SK-N-SH (cell line): ENCODE measurements around the gene USO1. TPM values are rescaled to one million over a fixed set of nuclear protein-coding genes. Genes with fewer than 3 reads are reported as not detected.
A peak's percentile ranks its signal among the peaks of the same experiment; 100 is the strongest.

Source experiments
- CTCF ChIA-PET: fragments of 300-600, 350-600 bp; formaldehyde crosslinking; extraction: SDS; loops from one replicate; lab custom pipeline; 2021; lab: Yijun Ruan, JAX
- POLR2A ChIA-PET: fragments of 350-600 bp; sonication (Branson Sonifier 250); formaldehyde crosslinking; extraction: SDS; loops from one replicate; lab custom pipeline; 2020; ENCODE audit warnings: antibody characterized with exemption, inconsistent platforms; lab: Yijun Ruan, JAX
- DNase-seq: peaks from one replicate; pipeline ENCODE4 v3.0.0; 2012
- H2AFZ ChIP-seq: fragments of 200-600 bp; sonication (generic); 2 replicates; pipeline ENCODE4 v1.8.1; 2016; ENCODE audit warnings: antibody characterized with exemption, mild to moderate bottlenecking, low read depth
- H3F3A ChIP-seq: fragments of 200-600 bp; sonication (generic); replicated peaks from 2 replicates; pipeline ENCODE3; 2016; ENCODE audit warnings: antibody characterized with exemption, mild to moderate bottlenecking; ENCODE audit not compliant: insufficient read depth
- H3K27ac ChIP-seq, 2 experiments: fragments of 200-500 bp in 1 of 2; fragments of 200-600 bp in 1 of 2; sonication (Bioruptor generic) in 1 of 2; sonication (generic), shearing (Covaris generic) in 1 of 2; 2 replicates each; pipeline versions ENCODE4 v1.5.1 to v1.6.1; 2014 to 2016; ENCODE audit warnings: low read depth in 2 of 2, inconsistent platforms in 1 of 2, low read length in 1 of 2, mild to moderate bottlenecking in 1 of 2, mixed read lengths in 1 of 2
- H3K27me3 ChIP-seq: fragments of 200-600 bp; sonication (generic), shearing (Covaris generic); 2 replicates; pipeline ENCODE4 v1.6.1; 2016; ENCODE audit warnings: mixed run types; ENCODE audit not compliant: insufficient read depth
- H3K36me3 ChIP-seq, 2 experiments: fragments of 200-500 bp in 1 of 2; fragments of 200-600 bp in 1 of 2; sonication (Bioruptor generic) in 1 of 2; sonication (generic) in 1 of 2; replicated peaks in 1 of 2; 2 replicates each; pipeline versions ENCODE3 to v1.5.1; 2014 to 2016; ENCODE audit warnings: low read length in 1 of 2, mild to moderate bottlenecking in 1 of 2; ENCODE audit not compliant: insufficient read depth in 2 of 2, control insufficient read depth in 1 of 2
- H3K4me1 ChIP-seq, 2 experiments: fragments of 200-500 bp in 1 of 2; fragments of 200-600 bp in 1 of 2; sonication (Bioruptor generic) in 1 of 2; sonication (generic), shearing (Covaris generic) in 1 of 2; 2 replicates each; pipeline versions ENCODE4 v1.5.1 to v1.6.1; 2014 to 2016; ENCODE audit warnings: low read depth in 1 of 2, low read length in 1 of 2, mixed run types in 1 of 2; ENCODE audit not compliant: insufficient read depth in 2 of 2, control insufficient read depth in 1 of 2
- H3K4me2 ChIP-seq: fragments of 200-600 bp; sonication (generic), shearing (Covaris generic); 2 replicates; pipeline ENCODE4 v1.6.1; 2017; ENCODE audit warnings: mixed run types
- H3K4me3 ChIP-seq, 2 experiments: fragments of 200-500 bp in 1 of 2; fragments of 200-600 bp in 1 of 2; sonication (Bioruptor generic) in 1 of 2; sonication (generic), shearing (Covaris generic) in 1 of 2; 2 replicates each; pipeline versions ENCODE4 v1.5.1 to v1.8.1; 2014 to 2016; ENCODE audit warnings: low read depth in 2 of 2, inconsistent platforms in 1 of 2, low read length in 1 of 2, mild to moderate bottlenecking in 1 of 2, mixed read lengths in 1 of 2, moderate library complexity in 1 of 2
- H3K79me2 ChIP-seq: fragments of 200-600 bp; sonication (generic); 2 replicates; pipeline ENCODE4 v1.8.1; 2017; ENCODE audit warnings: mild to moderate bottlenecking; ENCODE audit not compliant: insufficient read depth
- H3K9ac ChIP-seq: fragments of 200-600 bp; sonication (generic); 2 replicates; pipeline ENCODE4 v1.6.1; 2017; ENCODE audit warnings: mixed run types
- H3K9me2 ChIP-seq: fragments of 200-600 bp; sonication (generic); 2 replicates; pipeline ENCODE4 v1.6.1; 2017; ENCODE audit warnings: mixed run types
- H3K9me3 ChIP-seq: fragments of 200-600 bp; sonication (generic); 2 replicates; pipeline ENCODE4 v1.6.1; 2017; ENCODE audit warnings: mixed run types, mild to moderate bottlenecking, moderate library complexity
- H4K20me1 ChIP-seq: fragments of 200-600 bp; sonication (generic); 2 replicates; pipeline ENCODE4 v1.6.1; 2017; ENCODE audit warnings: mild to moderate bottlenecking, mixed run types; ENCODE audit not compliant: insufficient read depth
- EP300 ChIP-seq, 2 experiments: IDR thresholded peaks; 2 replicates each; pipeline versions ENCODE4 v1.4.0 to v1.6.1; 2012; ENCODE audit warnings: borderline replicate concordance in 1 of 2, low read depth in 1 of 2, low read length in 1 of 2
- FOSL2 ChIP-seq: IDR thresholded peaks from 2 replicates; pipeline ENCODE4 v1.4.0; 2012; ENCODE audit warnings: low read depth, mild to moderate bottlenecking, moderate library complexity, borderline replicate concordance
- FOXM1 ChIP-seq: IDR thresholded peaks from 2 replicates; pipeline ENCODE4 v1.4.0; 2012; ENCODE audit warnings: low read depth, mild to moderate bottlenecking
- GABPA ChIP-seq: IDR thresholded peaks from 2 replicates; pipeline ENCODE4 v1.4.0; 2012; ENCODE audit warnings: low read depth, mild to moderate bottlenecking
- MXI1 ChIP-seq: IDR thresholded peaks from 2 replicates; pipeline ENCODE4 v1.6.1; 2012; ENCODE audit warnings: mild to moderate bottlenecking, low read depth, low read length, improper control_type of control experiment
- NFIC ChIP-seq: IDR thresholded peaks from 2 replicates; pipeline ENCODE4 v1.4.0; 2012; ENCODE audit warnings: borderline replicate concordance
- NRF1 ChIP-seq: IDR thresholded peaks from 2 replicates; pipeline ENCODE4 v1.6.1; 2012; ENCODE audit warnings: low read depth, mild to moderate bottlenecking, low read length
- POLR2AphosphoS5 ChIP-seq: IDR thresholded peaks from 2 replicates; pipeline ENCODE4 v1.6.1; 2012; ENCODE audit warnings: low read depth, low read length
- RAD21 ChIP-seq: IDR thresholded peaks from 2 replicates; pipeline ENCODE4 v1.6.1; 2012; ENCODE audit warnings: mild to moderate bottlenecking, low read length
- RCOR1 ChIP-seq: fragments of 150-350 bp; IDR thresholded peaks from 2 replicates; pipeline ENCODE4 v1.6.1; 2017; ENCODE audit warnings: antibody characterized with exemption, low read length
- SIN3A ChIP-seq: IDR thresholded peaks from 2 replicates; pipeline ENCODE4 v1.6.1; 2012; ENCODE audit warnings: low read depth, mild to moderate bottlenecking, low read length, moderate library complexity, borderline replicate concordance
- TAF1 ChIP-seq: IDR thresholded peaks from 2 replicates; pipeline ENCODE4 v1.6.1; 2012; ENCODE audit warnings: low read depth, mild to moderate bottlenecking, low read length, moderate library complexity, borderline replicate concordance
- TCF12 ChIP-seq: IDR thresholded peaks from 2 replicates; pipeline ENCODE4 v1.4.0; 2012
- YY1 ChIP-seq: IDR thresholded peaks from 2 replicates; pipeline ENCODE4 v1.4.0; 2012; ENCODE audit warnings: low read depth, mild to moderate bottlenecking
- WGBS: methylation state at CpG from one replicate; pipeline ENCODE4 v1.1.6; 2017; ENCODE audit warnings: low lambda C conversion rate; 5-methylcytosine and 5-hydroxymethylcytosine counted together
- polyA plus RNA-seq, 3 experiments: library from polyadenylated mRNA; depleted of rRNA; stranded (reverse); fragments of >200 nt; gene quantifications; 2 replicates each; pipeline ENCODE4 v1.2.3, GENCODE V29; 2012
- TF ChIP-seq, protein P1 (sequence below): IDR thresholded peaks from 2 replicates; pipeline ENCODE4; 2012
- TF ChIP-seq, protein P2 (sequence below): fragments of 150-350 bp; IDR thresholded peaks from 2 replicates; pipeline ENCODE4 v1.6.1; 2017; ENCODE audit warnings: antibody characterized with exemption, low read length, low read depth, borderline replicate concordance
- TF ChIP-seq, protein P3 (sequence below): fragments of 150-350 bp; IDR thresholded peaks from 2 replicates; pipeline ENCODE4 v1.6.1; 2016; ENCODE audit warnings: mild to moderate bottlenecking, low read depth, low read length
- TF ChIP-seq, protein P4 (sequence below): fragments of 200-600 bp; sonication (generic); IDR thresholded peaks from 2 replicates; pipeline ENCODE4 v1.6.1; 2017; ENCODE audit warnings: antibody characterized with exemption, mild to moderate bottlenecking, moderate library complexity
- TF ChIP-seq, protein P5 (sequence below): IDR thresholded peaks from 2 replicates; pipeline ENCODE4 v1.4.0; 2012; ENCODE audit warnings: low read depth, borderline replicate concordance
- TF ChIP-seq, protein P6 (sequence below): IDR thresholded peaks from 2 replicates; pipeline ENCODE4 v1.4.0; 2012; ENCODE audit warnings: low read depth

USO1 gene
- polyA plus RNA-seq, 1 of the 3 experiments (the other 2 are of a cell fraction): 25.6 TPM

DNA sequence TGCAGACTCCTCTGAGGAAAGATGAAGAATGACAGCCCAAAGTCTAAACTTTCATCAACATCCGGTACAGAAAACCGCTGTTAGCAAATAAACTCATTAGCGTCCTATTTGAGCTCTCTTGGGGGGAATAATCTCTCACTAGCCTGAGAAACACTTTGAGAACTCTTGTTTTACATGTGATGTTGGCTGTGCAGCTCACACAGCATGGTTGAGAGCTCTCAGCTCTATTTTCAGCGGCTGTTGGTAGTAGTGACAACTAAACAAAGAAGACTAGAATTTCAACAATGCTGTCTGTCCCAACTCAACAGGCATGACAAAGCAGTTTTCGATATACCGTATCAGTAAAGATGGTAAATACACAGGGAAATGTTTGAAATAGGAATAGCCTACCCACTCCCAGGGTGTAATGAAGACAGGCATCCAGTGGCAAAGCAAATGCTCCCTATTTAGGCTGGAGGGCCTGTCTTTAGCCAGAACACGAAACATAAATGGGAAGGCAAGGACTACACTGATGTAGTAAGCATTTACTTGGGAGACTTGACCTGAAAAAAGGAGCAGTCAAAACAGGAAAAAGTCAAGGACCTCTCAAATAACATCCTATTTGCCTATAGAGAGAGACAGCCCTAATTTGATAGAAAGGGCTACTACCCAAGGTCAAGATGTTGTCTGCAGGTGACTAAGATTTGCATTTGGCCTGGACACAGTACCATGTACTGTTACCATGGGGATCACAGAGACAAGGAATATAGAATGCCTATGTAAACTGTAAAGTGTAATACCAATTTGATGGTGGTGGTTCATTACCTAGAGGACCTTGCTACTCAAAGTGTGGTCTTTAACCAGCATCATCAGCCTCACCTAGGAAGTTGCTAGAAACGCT lies 117.5 kb downstream of the USO1 start:
- no peak for DNase-seq
- no peaks in the 10 kb centered on the region for H3F3A ChIP-seq
- H3K4me1 ChIP-seq: no peaks in the 10 kb centered on the region
- TF ChIP-seq, protein P1, sequence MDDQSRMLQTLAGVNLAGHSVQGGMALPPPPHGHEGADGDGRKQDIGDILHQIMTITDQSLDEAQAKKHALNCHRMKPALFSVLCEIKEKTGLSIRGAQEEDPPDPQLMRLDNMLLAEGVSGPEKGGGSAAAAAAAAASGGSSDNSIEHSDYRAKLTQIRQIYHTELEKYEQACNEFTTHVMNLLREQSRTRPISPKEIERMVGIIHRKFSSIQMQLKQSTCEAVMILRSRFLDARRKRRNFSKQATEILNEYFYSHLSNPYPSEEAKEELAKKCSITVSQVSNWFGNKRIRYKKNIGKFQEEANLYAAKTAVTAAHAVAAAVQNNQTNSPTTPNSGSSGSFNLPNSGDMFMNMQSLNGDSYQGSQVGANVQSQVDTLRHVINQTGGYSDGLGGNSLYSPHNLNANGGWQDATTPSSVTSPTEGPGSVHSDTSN: no peak
- no peak for TF ChIP-seq EP300 (IDR thresholded peaks at IDR 0.05; ENCODE audit: borderline replicate concordance in 1 of 2, low read depth in 1 of 2, low read length in 1 of 2)
- TF ChIP-seq MXI1: no peak
- TF ChIP-seq POLR2AphosphoS5: no peak
- TF ChIP-seq NFIC: no peak
- TF ChIP-seq, protein P2, sequence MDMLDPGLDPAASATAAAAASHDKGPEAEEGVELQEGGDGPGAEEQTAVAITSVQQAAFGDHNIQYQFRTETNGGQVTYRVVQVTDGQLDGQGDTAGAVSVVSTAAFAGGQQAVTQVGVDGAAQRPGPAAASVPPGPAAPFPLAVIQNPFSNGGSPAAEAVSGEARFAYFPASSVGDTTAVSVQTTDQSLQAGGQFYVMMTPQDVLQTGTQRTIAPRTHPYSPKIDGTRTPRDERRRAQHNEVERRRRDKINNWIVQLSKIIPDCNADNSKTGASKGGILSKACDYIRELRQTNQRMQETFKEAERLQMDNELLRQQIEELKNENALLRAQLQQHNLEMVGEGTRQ: no peak
- TF ChIP-seq, protein P3, sequence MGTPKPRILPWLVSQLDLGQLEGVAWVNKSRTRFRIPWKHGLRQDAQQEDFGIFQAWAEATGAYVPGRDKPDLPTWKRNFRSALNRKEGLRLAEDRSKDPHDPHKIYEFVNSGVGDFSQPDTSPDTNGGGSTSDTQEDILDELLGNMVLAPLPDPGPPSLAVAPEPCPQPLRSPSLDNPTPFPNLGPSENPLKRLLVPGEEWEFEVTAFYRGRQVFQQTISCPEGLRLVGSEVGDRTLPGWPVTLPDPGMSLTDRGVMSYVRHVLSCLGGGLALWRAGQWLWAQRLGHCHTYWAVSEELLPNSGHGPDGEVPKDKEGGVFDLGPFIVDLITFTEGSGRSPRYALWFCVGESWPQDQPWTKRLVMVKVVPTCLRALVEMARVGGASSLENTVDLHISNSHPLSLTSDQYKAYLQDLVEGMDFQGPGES: no peak
- TF ChIP-seq RAD21: no peak
- no peak for TF ChIP-seq NRF1
- no peaks in the 10 kb centered on the region for H3K79me2 ChIP-seq
- no peaks in the 10 kb centered on the region for H3K27me3 ChIP-seq
- H2AFZ ChIP-seq: 0 out of 2 replicates have a peak overlapping the region, but pooled peaks have one; percentile 35
- no peak overlapping the region for H3K27ac ChIP-seq
- H3K9ac ChIP-seq: no peak overlapping the region
- 85% methylated on average over 8 of the region's 8 CpGs for WGBS
- H3K9me3 ChIP-seq: no peaks in the 10 kb centered on the region
- H3K4me3 ChIP-seq: no peak overlapping the region
- ChIA-PET CTCF (no interaction called here), POLR2A (no interaction called here)
- no peak overlapping the region for H3K4me2 ChIP-seq
- no peaks in the 10 kb centered on the region for H4K20me1 ChIP-seq
- H3K9me2 ChIP-seq: no peaks in the 10 kb centered on the region
- no peaks in the 10 kb centered on the region for H3K36me3 ChIP-seq

DNA sequence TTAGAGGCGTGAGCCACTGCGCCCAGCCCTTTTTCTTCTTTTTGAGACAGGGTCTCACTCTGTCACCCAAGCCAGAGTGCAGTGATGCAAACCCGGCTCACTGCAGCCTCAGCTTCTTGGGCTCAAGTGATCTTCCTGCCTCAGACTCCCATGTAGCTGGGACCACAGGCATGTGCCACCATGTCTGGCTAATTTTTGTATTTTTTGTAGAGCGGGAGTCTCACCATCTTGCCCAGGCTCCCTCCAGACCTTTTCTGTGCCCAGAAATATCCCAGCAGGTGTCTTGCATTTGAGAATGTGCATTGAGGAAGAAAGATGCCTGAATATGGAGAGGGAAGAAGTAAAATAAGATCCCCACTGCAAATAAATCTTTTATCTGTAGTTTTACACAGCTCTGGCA lies 119.2 kb downstream of the USO1 start:
- no peaks in the 10 kb centered on the region for H3K9me3 ChIP-seq
- CTCF ChIA-PET: no interaction called here
- DNase-seq: no peak
- no peak overlapping the region; a peak in 1 of 4 replicates for H3K27ac ChIP-seq
- no peak overlapping the region for H3K9ac ChIP-seq
- H3K4me2 ChIP-seq: no peak overlapping the region
- H3K27me3 ChIP-seq: no peaks in the 10 kb centered on the region
- H3K4me3 ChIP-seq: no peak overlapping the region
- no peaks in the 10 kb centered on the region for H3K9me2 ChIP-seq
- no peaks in the 10 kb centered on the region for H3K36me3 ChIP-seq
- no peaks in the 10 kb centered on the region for H3F3A ChIP-seq
- peak overlapping the region; percentile 58; the same call in 1 of the 2 replicates for H2AFZ ChIP-seq
- POLR2A ChIA-PET: no interaction called here
- H3K79me2 ChIP-seq: no peaks in the 10 kb centered on the region
- no peaks in the 10 kb centered on the region for H4K20me1 ChIP-seq
- WGBS: 96% methylated on average over 4 of the region's 4 CpGs
- H3K4me1 ChIP-seq: no peaks in the 10 kb centered on the region
- no peak for TF ChIP-seq MXI1
- TF ChIP-seq, protein P4, sequence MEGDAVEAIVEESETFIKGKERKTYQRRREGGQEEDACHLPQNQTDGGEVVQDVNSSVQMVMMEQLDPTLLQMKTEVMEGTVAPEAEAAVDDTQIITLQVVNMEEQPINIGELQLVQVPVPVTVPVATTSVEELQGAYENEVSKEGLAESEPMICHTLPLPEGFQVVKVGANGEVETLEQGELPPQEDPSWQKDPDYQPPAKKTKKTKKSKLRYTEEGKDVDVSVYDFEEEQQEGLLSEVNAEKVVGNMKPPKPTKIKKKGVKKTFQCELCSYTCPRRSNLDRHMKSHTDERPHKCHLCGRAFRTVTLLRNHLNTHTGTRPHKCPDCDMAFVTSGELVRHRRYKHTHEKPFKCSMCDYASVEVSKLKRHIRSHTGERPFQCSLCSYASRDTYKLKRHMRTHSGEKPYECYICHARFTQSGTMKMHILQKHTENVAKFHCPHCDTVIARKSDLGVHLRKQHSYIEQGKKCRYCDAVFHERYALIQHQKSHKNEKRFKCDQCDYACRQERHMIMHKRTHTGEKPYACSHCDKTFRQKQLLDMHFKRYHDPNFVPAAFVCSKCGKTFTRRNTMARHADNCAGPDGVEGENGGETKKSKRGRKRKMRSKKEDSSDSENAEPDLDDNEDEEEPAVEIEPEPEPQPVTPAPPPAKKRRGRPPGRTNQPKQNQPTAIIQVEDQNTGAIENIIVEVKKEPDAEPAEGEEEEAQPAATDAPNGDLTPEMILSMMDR: no peak
- TF ChIP-seq, protein P5, sequence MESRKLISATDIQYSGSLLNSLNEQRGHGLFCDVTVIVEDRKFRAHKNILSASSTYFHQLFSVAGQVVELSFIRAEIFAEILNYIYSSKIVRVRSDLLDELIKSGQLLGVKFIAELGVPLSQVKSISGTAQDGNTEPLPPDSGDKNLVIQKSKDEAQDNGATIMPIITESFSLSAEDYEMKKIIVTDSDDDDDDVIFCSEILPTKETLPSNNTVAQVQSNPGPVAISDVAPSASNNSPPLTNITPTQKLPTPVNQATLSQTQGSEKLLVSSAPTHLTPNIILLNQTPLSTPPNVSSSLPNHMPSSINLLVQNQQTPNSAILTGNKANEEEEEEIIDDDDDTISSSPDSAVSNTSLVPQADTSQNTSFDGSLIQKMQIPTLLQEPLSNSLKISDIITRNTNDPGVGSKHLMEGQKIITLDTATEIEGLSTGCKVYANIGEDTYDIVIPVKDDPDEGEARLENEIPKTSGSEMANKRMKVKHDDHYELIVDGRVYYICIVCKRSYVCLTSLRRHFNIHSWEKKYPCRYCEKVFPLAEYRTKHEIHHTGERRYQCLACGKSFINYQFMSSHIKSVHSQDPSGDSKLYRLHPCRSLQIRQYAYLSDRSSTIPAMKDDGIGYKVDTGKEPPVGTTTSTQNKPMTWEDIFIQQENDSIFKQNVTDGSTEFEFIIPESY: no peak
- no peak for TF ChIP-seq GABPA
- TF ChIP-seq RCOR1: no peak
- no peak for TF ChIP-seq TCF12
- TF ChIP-seq, protein P6, sequence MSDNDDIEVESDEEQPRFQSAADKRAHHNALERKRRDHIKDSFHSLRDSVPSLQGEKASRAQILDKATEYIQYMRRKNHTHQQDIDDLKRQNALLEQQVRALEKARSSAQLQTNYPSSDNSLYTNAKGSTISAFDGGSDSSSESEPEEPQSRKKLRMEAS: no peak
- no peak for TF ChIP-seq FOSL2
- TF ChIP-seq FOXM1: no peak
- TF ChIP-seq TAF1: no peak
- TF ChIP-seq NRF1: no peak
- TF ChIP-seq YY1: no peak
- TF ChIP-seq RAD21: no peak
- no peak for TF ChIP-seq SIN3A
